ENCODE results near the gene TRPM2.

- TF ChIP-seq CTCF (IDR thresholded peaks at IDR 0.05) (no peak), POLR2A (IDR thresholded peaks at IDR 0.05) (no peak)
Observed at GRCh38 chr21:44371596-44371995, 18.2 kb downstream of the TRPM2 start.
